K562 (cell line): ENCODE data around the gene LAMB3. TPM values are rescaled to one million over a fixed set of nuclear protein-coding genes. Genes with fewer than 3 reads are reported as not detected.
A peak's percentile ranks its signal among the peaks of the same experiment; 100 is the strongest.

Experiments
- ATAC-seq: fragments of 200-7000 bp; cut with Tn5 transposase; 3 replicates; pipeline ENCODE4 v1.9.1; 2020; ENCODE audit warnings: moderate library complexity
- BruUV-seq: library from RNA; stranded (reverse); fragments of 400-500 nt; replicated peaks from 2 replicates; lab custom pipeline; 2021; lab: Mats Ljungman, UMichigan
- CTCF ChIA-PET: fragments of 300-600 bp; formaldehyde crosslinking; extraction: SDS; loops from one replicate; lab custom pipeline; 2021; ENCODE audit warnings: low intra/inter-chr PET ratio; lab: Yijun Ruan, JAX
- POLR2A ChIA-PET: fragments of 300-600, 350-650 bp; sonication (Branson Sonifier 250); formaldehyde crosslinking; extraction: SDS; loops from one replicate; lab custom pipeline; 2021; ENCODE audit warnings: antibody characterized with exemption, inconsistent platforms; lab: Yijun Ruan, JAX
- DNase-seq, 4 experiments: peaks; one replicate each; pipeline versions ENCODE4 v3.0.0 to v3.0.0-alpha.2; 2011 to 2018; ENCODE audit warnings: low spot score in 3 of 4, mixed read lengths in 3 of 4; ENCODE audit errors: extremely low read depth in 1 of 4
- FAIRE-seq: peaks from 2 replicates; lab custom pipeline; 2011; peaks lifted over from hg19 to GRCh38; lab: Jason Lieb, UNC
- H2AFZ ChIP-seq: 2 replicates; pipeline ENCODE4 v1.6.0; 2011; ENCODE audit warnings: low read depth, low read length, control low read depth, inconsistent platforms
- H3K27ac ChIP-seq: fragments of 200-600 bp; 3 replicates; pipeline ENCODE4 v1.8.0; 2011; ENCODE audit warnings: low read depth, mild to moderate bottlenecking, control low read depth, inconsistent platforms, low read length, moderate library complexity, mixed read lengths; ENCODE audit errors: extremely low read depth
- H3K27me3 ChIP-seq, 2 experiments: fragments of 300-600 bp in 1 of 2; 2 replicates in 1 of 2; 3 replicates in 1 of 2; pipeline versions ENCODE4 v1.6.0 to v1.8.0; 2011; ENCODE audit warnings: inconsistent platforms in 2 of 2, low read length in 2 of 2, mild to moderate bottlenecking in 1 of 2, mixed read lengths in 1 of 2, moderate library complexity in 1 of 2; ENCODE audit not compliant: control insufficient read depth in 2 of 2, insufficient read depth in 2 of 2
- H3K36me3 ChIP-seq: fragments of 300-600 bp; 3 replicates; pipeline ENCODE4 v1.8.0; 2011; ENCODE audit warnings: mild to moderate bottlenecking, low read length, inconsistent platforms; ENCODE audit not compliant: control insufficient read depth, insufficient read depth
- H3K4me1 ChIP-seq, 2 experiments: fragments of 200-600 bp in 1 of 2; replicated peaks in 1 of 2; 2 replicates in 1 of 2; 3 replicates in 1 of 2; pipeline versions ENCODE4 v1.5.1 to v1.8.0; 2011; ENCODE audit warnings: inconsistent platforms in 2 of 2, low read length in 2 of 2, mild to moderate bottlenecking in 1 of 2, mixed read lengths in 1 of 2, moderate library complexity in 1 of 2; ENCODE audit not compliant: control insufficient read depth in 2 of 2, insufficient read depth in 2 of 2
- H3K4me2 ChIP-seq: 2 replicates; pipeline ENCODE4 v1.6.1; 2011; ENCODE audit warnings: low read length, control low read depth, inconsistent platforms, mixed read lengths; ENCODE audit not compliant: insufficient read depth
- H3K4me3 ChIP-seq: fragments of 200-600 bp; sonication (generic), shearing (Covaris generic); 2 replicates; pipeline ENCODE4 v1.5.1; 2016; ENCODE audit warnings: control low read depth, inconsistent platforms
- H3K79me2 ChIP-seq: fragments of 200-600 bp; 3 replicates; pipeline ENCODE4 v1.8.0; 2011; ENCODE audit warnings: low read length, inconsistent platforms; ENCODE audit not compliant: control insufficient read depth, insufficient read depth
- H3K9ac ChIP-seq, 2 experiments: 2 replicates each; pipeline versions ENCODE4 v1.6.0 to v1.6.1; 2011; ENCODE audit warnings: low read depth in 2 of 2, low read length in 2 of 2, control low read depth in 1 of 2, inconsistent platforms in 1 of 2, mild to moderate bottlenecking in 1 of 2, mixed read lengths in 1 of 2; ENCODE audit not compliant: insufficient read depth in 1 of 2
- H3K9me1 ChIP-seq: one replicate; pipeline ENCODE4 v1.6.0; 2011; ENCODE audit warnings: inconsistent platforms, mild to moderate bottlenecking, low read length, moderate library complexity; ENCODE audit not compliant: control insufficient read depth, insufficient read depth
- H3K9me3 ChIP-seq: replicated peaks from 2 replicates; pipeline ENCODE4 v1.5.1; 2011; ENCODE audit warnings: low read depth, low read length, inconsistent platforms; ENCODE audit not compliant: control insufficient read depth, insufficient read depth
- H4K20me1 ChIP-seq: replicated peaks from 2 replicates; pipeline ENCODE4 v1.6.1; 2011; ENCODE audit warnings: low read length, inconsistent platforms, mixed read lengths; ENCODE audit not compliant: control insufficient read depth, insufficient read depth
- DEAF1 ChIP-seq: fragments of 450-650 bp; formaldehyde crosslinking; IDR thresholded peaks from 2 replicates; pipeline ENCODE4 v1.4.0; 2020; ENCODE audit warnings: mild to moderate bottlenecking, moderate library complexity
- ERF ChIP-seq: fragments of 450-650 bp; formaldehyde crosslinking; IDR thresholded peaks from 2 replicates; pipeline ENCODE4 v1.4.0; 2020; ENCODE audit warnings: mild to moderate bottlenecking, mixed read lengths
- ETV6 ChIP-seq, 3 experiments: fragments of 150-350 bp in 1 of 3; sonication (generic) in 1 of 3; formaldehyde crosslinking in 1 of 3; IDR thresholded peaks; 2 replicates each; pipeline versions ENCODE4 v1.6.1 to v1.8.0; 2014 to 2022; ENCODE audit warnings: borderline replicate concordance in 2 of 3, low read depth in 2 of 3, antibody characterized with exemption in 1 of 3, low read length in 1 of 3, mild to moderate bottlenecking in 1 of 3, missing genetic modification reagents in 1 of 3
- FOXA1 ChIP-seq: fragments of 450-650 bp; IDR thresholded peaks from 2 replicates; pipeline ENCODE4 v1.6.1; 2016; ENCODE audit warnings: mild to moderate bottlenecking, borderline replicate concordance
- GATA2 ChIP-seq: sonication (generic); formaldehyde crosslinking; IDR thresholded peaks from 2 replicates; pipeline ENCODE4 v1.4.0; 2020; ENCODE audit warnings: mild to moderate bottlenecking, missing genetic modification reagents
- MED1 ChIP-seq: sonication (generic); formaldehyde crosslinking; IDR thresholded peaks from 2 replicates; pipeline ENCODE4 v1.8.1; 2023; ENCODE audit warnings: missing genetic modification reagents, borderline replicate concordance
- SRSF1 ChIP-seq: fragments of 200-400 bp; formaldehyde crosslinking; IDR thresholded peaks from 2 replicates; pipeline ENCODE4 v1.6.1; 2017; ENCODE audit warnings: mild to moderate bottlenecking, low read depth, low read length, moderate library complexity
- TAF15 ChIP-seq: fragments of 200-400 bp; formaldehyde crosslinking; IDR thresholded peaks from 2 replicates; pipeline ENCODE4 v1.6.1; 2017; ENCODE audit warnings: mild to moderate bottlenecking, low read depth, low read length, moderate library complexity
- TEAD4 ChIP-seq, 2 experiments: sonication (generic) in 1 of 2; formaldehyde crosslinking in 1 of 2; IDR thresholded peaks; 2 replicates each; pipeline versions ENCODE4 v1.6.1 to v1.8.0; 2012 to 2022; ENCODE audit warnings: borderline replicate concordance in 1 of 2, inconsistent platforms in 1 of 2, low read length in 1 of 2, mild to moderate bottlenecking in 1 of 2, missing genetic modification reagents in 1 of 2
- ZFP30 ChIP-seq: fragments of 250-450 bp; sonication (Bioruptor Pico); IDR thresholded peaks from 2 replicates; pipeline ENCODE4 v1.8.0; 2022; ENCODE audit warnings: moderate library complexity, mild to moderate bottlenecking, inconsistent platforms, borderline replicate concordance
- ZKSCAN1 ChIP-seq: fragments of 150-350 bp; IDR thresholded peaks from 2 replicates; pipeline ENCODE4 v1.6.1; 2016; ENCODE audit warnings: low read depth, low read length
- ZNF431 ChIP-seq: sonication (generic); formaldehyde crosslinking; IDR thresholded peaks from 2 replicates; pipeline ENCODE4 v1.8.0; 2022; ENCODE audit warnings: mild to moderate bottlenecking, missing genetic modification reagents
- WGBS: fragments of 100-300 bp; shearing (Covaris generic); methylation state at CpG from one replicate; pipeline ENCODE4 v1.1.6; 2016; ENCODE audit warnings: low coverage, mixed read lengths; ENCODE audit not compliant: insufficient coverage; ENCODE audit errors: missing lambda C conversion rate; 5-methylcytosine and 5-hydroxymethylcytosine counted together
- in situ Hi-C: fragments of 300-500 bp; cut with MboI; formaldehyde crosslinking; loops from 4 replicates; pipeline ENCODE4 v1.15.0; 2018; ENCODE audit warnings: inconsistent platforms, mixed read lengths
- intact Hi-C: fragments of 100-400 bp; cut with micrococcal nuclease; formaldehyde crosslinking; loops from 2 replicates; pipeline ENCODE4 v1.14.2; 2022
- polyA plus RNA-seq, 8 experiments: library from polyadenylated mRNA; depleted of rRNA in 4 of 8; stranded (reverse) in 5 of 8; unstranded in 3 of 8; fragments of >200 nt; fragmentation: Nextera tagmentation in 2 of 8; fragmentation: Illumina TruSeq in 1 of 8; extraction: Ambion mirVana in 2 of 8; extraction: Trizol in 1 of 8; gene quantifications; 2 replicates each; pipeline versions ENCODE4 v1.2.1 to v1.2.3, GENCODE V29; 2011 to 2014; ENCODE audit warnings: inconsistent platforms in 1 of 8, missing spikeins in 1 of 8
- total RNA-seq, 7 experiments: library from RNA; depleted of rRNA in 6 of 7; stranded (reverse); fragments of >200 nt in 6 of 7; fragmentation: Illumina TruSeq in 2 of 7; extraction: Trizol in 2 of 7; gene quantifications; 2 replicates each; pipeline versions ENCODE4 v1.2.1 to v1.2.3, GENCODE V29; 2011 to 2021; ENCODE audit warnings: low replicate concordance in 1 of 7
- TF ChIP-seq, protein P1 (sequence below): sonication (generic); formaldehyde crosslinking; IDR thresholded peaks from 2 replicates; pipeline ENCODE4 v1.8.0; 2022; ENCODE audit warnings: mild to moderate bottlenecking, missing genetic modification reagents

The LAMB3 gene
- total and polyA plus RNA-seq, 9 of the 15 experiments (the other 6 are each of a cell fraction or from before 2014, with no cell fraction given), result 0.08 to 1.3 (median 0.91) TPM

DNA sequence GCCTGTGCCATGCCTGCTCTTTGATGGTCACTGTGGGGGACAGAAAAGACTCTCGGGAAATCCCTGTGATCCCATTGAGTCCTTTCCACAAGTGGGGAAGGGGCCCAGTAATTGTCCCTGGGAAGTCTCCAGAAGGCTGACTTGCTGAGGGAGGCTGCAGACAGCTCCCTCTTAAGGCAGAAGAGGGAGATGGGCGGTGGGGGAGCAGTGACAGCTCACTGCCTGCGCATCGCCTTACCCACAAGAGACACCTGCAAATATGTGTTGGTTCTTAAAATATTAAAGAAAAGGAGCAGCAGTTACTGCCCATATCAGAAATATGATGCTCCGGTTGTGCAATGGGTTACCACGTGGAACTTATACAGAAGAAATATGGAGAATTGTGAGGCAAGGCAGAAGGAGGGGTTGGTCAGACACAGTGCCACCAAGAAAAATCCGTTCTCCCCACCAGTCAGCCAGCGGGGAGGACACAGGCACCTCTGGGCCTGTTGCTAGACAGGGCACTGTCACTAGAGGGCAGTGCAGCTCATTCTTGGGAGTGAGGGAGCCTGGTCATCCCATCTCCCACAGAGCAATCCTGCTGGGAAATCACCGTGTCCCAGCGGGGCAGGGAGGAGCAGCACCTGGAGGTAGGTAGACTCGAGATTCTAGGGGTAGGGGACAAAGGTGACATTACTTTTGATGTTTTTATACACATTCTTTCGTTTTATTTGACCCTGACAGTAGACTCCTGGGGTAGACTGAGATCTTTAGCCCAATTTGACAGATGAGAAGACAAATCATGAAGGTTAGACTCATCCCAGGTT, 75.6 kb downstream of the LAMB3 start (continued):
- TF ChIP-seq, protein P1, sequence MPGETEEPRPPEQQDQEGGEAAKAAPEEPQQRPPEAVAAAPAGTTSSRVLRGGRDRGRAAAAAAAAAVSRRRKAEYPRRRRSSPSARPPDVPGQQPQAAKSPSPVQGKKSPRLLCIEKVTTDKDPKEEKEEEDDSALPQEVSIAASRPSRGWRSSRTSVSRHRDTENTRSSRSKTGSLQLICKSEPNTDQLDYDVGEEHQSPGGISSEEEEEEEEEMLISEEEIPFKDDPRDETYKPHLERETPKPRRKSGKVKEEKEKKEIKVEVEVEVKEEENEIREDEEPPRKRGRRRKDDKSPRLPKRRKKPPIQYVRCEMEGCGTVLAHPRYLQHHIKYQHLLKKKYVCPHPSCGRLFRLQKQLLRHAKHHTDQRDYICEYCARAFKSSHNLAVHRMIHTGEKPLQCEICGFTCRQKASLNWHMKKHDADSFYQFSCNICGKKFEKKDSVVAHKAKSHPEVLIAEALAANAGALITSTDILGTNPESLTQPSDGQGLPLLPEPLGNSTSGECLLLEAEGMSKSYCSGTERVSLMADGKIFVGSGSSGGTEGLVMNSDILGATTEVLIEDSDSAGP (CRISPR knock-in tag), result peak; percentile 31; the same call in 1 of the 2 replicates
- TF ChIP-seq TAF15 (no peak), ERF (CRISPR knock-in tag) (0 out of 2 replicates have a peak, but pooled peaks have one; percentile 15), ZNF431 (CRISPR knock-in tag) (no peak), SRSF1 (no peak)

DNA sequence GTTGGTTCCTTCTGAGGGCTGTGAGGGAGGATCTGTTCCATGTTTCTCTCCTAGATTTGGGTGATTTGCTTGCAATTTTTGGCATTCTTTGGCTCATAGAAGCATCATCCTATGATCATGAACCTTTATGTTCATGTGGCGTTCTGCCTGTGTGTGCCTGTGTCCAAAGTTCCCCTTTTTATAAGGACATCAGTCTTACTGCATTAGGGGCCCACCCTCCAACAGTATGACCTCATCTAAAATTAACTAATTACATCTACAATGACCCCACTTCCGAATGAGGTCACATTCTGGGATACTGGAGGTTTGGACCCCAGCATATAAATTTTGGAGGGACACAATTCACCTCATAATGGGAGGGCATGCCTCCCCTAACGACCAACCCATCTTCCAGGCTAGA, 81.5 kb downstream of the LAMB3 start:
- Histone ChIP-seq H3K9ac (no peak overlapping the region), H3K27ac (no peak overlapping the region), H3K9me1 (no peaks in the 10 kb centered on the region), H3K27me3 (peaks cover 6 to 9% of the 10 kb centered on the region in 2 experiments; a peak in 4 of 5 replicates), H2AFZ (no peak overlapping the region), H3K79me2 (no peaks in the 10 kb centered on the region), H3K4me1 (no peaks in the 10 kb centered on the region), H3K9me3 (no peaks in the 10 kb centered on the region), H3K36me3 (no peaks in the 10 kb centered on the region), H3K4me2 (no peak overlapping the region), H3K4me3 (no peak overlapping the region), H4K20me1 (no peaks in the 10 kb centered on the region)
- CTCF ChIA-PET, result interaction anchor here (0.7 to 3.3 kb wide), 2 partner anchors 178 to 419 kb away, joined by 4 to 22 read pairs; no protein-coding TSS in a partner anchor
- in situ Hi-C loops (no loop called here), intact Hi-C loops (no loop called here)
- DNase-seq (no peak), FAIRE-seq (no peak), ATAC-seq (no peak)
- WGBS, result 0% methylated on average over 3 of the region's 3 CpGs
- POLR2A ChIA-PET, result no interaction called here
- no TSS peak for BruUV-seq
- TF ChIP-seq MED1 (CRISPR knock-in tag) (no peak), ZKSCAN1 (no peak), ZFP30 (CRISPR knock-in tag) (no peak), DEAF1 (CRISPR knock-in tag) (no peak), ETV6 (IDR thresholded peaks at IDR 0.05; ENCODE audit: borderline replicate concordance in 1 of 2, low read depth in 2 of 2, low read length in 1 of 2) (no peak), ETV6 (CRISPR knock-in tag; IDR thresholded peaks at IDR 0.05; ENCODE audit: borderline replicate concordance) (no peak), FOXA1 (no peak), GATA2 (no peak), TEAD4 (IDR thresholded peaks at IDR 0.05; ENCODE audit: low read length) (no peak), TEAD4 (CRISPR knock-in tag; IDR thresholded peaks at IDR 0.05; ENCODE audit: borderline replicate concordance) (no peak)
